Esophagus squamous epithelium (tissue), 5 donors: Measurements from ENCODE around the gene METTL14. TPM values are rescaled to one million over a fixed set of nuclear protein-coding genes. Genes with fewer than 3 reads are reported as not detected.

ENCODE experiments used
- DNase-seq: peaks from one replicate; lab custom pipeline; 2025; lab: John Stamatoyannopoulos, UW
- H3K27ac ChIP-seq, 4 donors: fragments of 200-600 bp; sonication (generic); one replicate each; pipeline ENCODE4 v1.5.1; 2016 to 2019; ENCODE audit warnings: mild to moderate bottlenecking in 1 of 4
- H3K27me3 ChIP-seq, 4 donors: fragments of 200-600 bp; sonication (generic); 1 replicate in 3 of 4; 2 replicates in 1 of 4; pipeline versions ENCODE4 v1.5.1 to v1.6.0; 2017 to 2021; ENCODE audit warnings: antibody characterized with exemption in 1 of 4
- H3K36me3 ChIP-seq, 3 donors: fragments of 200-600 bp; sonication (generic); one replicate each; pipeline ENCODE4 v1.5.1; 2016 to 2019
- H3K4me1 ChIP-seq, 3 donors: fragments of 200-600 bp; sonication (generic); one replicate each; pipeline ENCODE4 v1.5.1; 2017 to 2019
- H3K4me3 ChIP-seq, 4 donors: fragments of 200-600 bp; sonication (generic); 1 replicate in 3 of 4; 2 replicates in 1 of 4; pipeline ENCODE4 v1.5.1; 2016 to 2019; ENCODE audit warnings: mild to moderate bottlenecking in 2 of 4, moderate library complexity in 1 of 4
- H3K9me3 ChIP-seq, 3 donors: fragments of 200-600 bp; sonication (generic); one replicate each; pipeline ENCODE4 v1.5.1; 2016 to 2019
- CTCF ChIP-seq, 6 experiments: fragments of 450-650 bp in 4 of 6; fragments of 200-600 bp in 2 of 6; sonication (generic) in 2 of 6; IDR thresholded peaks; one replicate each; pipeline ENCODE4 v1.5.1; 2016 to 2019; ENCODE audit warnings: antibody characterized with exemption in 6 of 6, mild to moderate bottlenecking in 4 of 6, moderate library complexity in 4 of 6
- POLR2A ChIP-seq, 4 donors: fragments of 450-650 bp; IDR thresholded peaks; one replicate each; pipeline ENCODE4 v1.6.1; 2017; ENCODE audit warnings: antibody characterized with exemption in 4 of 4, mild to moderate bottlenecking in 4 of 4, moderate library complexity in 3 of 4
- WGBS, 2 donors: methylation state at CpG; one replicate each; pipeline ENCODE4 v1.1.5; 2018; 5-methylcytosine and 5-hydroxymethylcytosine counted together
- intact Hi-C: fragments of 100-400 bp; cut with DNase I; formaldehyde crosslinking; loops from one replicate; pipeline ENCODE4 v1.15.0; 2022
- small RNA-seq, 4 donors: library from RNA; depleted of rRNA; stranded (forward); fragments of <200 nt; gene quantifications; one replicate each; pipeline ENCODE3, GENCODE V24; 2016
- total RNA-seq, 4 donors: library from RNA; depleted of rRNA; stranded (reverse); fragments of >200 nt; gene quantifications; one replicate each; pipeline ENCODE4 v1.1.0, GENCODE V29; 2016
- donor health status: DM: yes; HTN: yes; CAD: no.

The METTL14 gene
- total RNA-seq, 4 donors from 2014 or later: 30.9 to 42.0 (median 32.0) TPM

- no peaks in the 10 kb centered on the region for H3K9me3 ChIP-seq
- no peak for DNase-seq
- 51 to 58% methylated on average over 2 of the region's 2 CpGs for WGBS, 2 donors
- TF ChIP-seq POLR2A (IDR thresholded peaks at IDR 0.05) (no peak), CTCF (IDR thresholded peaks at IDR 0.05) (no peak)
- H3K27ac ChIP-seq: peak overlapping the region; percentile 6 to 84 (median 66)
- H3K4me1 ChIP-seq: peaks cover 0 to 98% (median 30%) of the 10 kb centered on the region in 3 donors
- intact Hi-C loops: no loop called here
- peaks cover 2 to 18% (median 4%) of the 10 kb centered on the region in 3 donors for H3K36me3 ChIP-seq
- H3K27me3 ChIP-seq: no peaks in the 10 kb centered on the region
- H3K4me3 ChIP-seq: no peak overlapping the region
Measured at GRCh38 chr4:118761397-118762016, 76.3 kb downstream of the METTL14 start.

- H3K4me1 ChIP-seq: peaks cover 0 to 95% (median 30%) of the 10 kb centered on the region in 3 donors
- WGBS, 2 donors: 48 to 63% methylated on average over 5 of the region's 5 CpGs
Measured at GRCh38 chr4:118762155-118762554, 77.0 kb downstream of the METTL14 start.

GRCh38 chr4:118762730-118763477 is 77.7 kb downstream of the METTL14 start:
- TF ChIP-seq POLR2A (IDR thresholded peaks at IDR 0.05): no peak
- TF ChIP-seq CTCF (IDR thresholded peaks at IDR 0.05): no peak
- no peak for DNase-seq
- no peak overlapping the region for H3K4me3 ChIP-seq
- intact Hi-C loops: no loop called here
- H3K27me3 ChIP-seq: no peaks in the 10 kb centered on the region
- 50 to 54% methylated on average over 3 of the region's 3 CpGs for WGBS, 2 donors
- H3K9me3 ChIP-seq: no peaks in the 10 kb centered on the region
- peaks cover 0 to 87% (median 30%) of the 10 kb centered on the region in 3 donors for H3K4me1 ChIP-seq
- H3K27ac ChIP-seq: peak overlapping the region in 3 of 4 donors; percentile 76 to 84 (median 80)
- peaks cover 7 to 32% (median 8%) of the 10 kb centered on the region in 3 donors for H3K36me3 ChIP-seq

More at GRCh38 chr4:118762155-118762554, 77.0 kb downstream of the METTL14 start:
- H3K4me3 ChIP-seq: no peak overlapping the region
- H3K9me3 ChIP-seq: no peaks in the 10 kb centered on the region
- H3K27me3 ChIP-seq: no peaks in the 10 kb centered on the region
- H3K27ac ChIP-seq: peak overlapping the region in 3 of 4 donors; percentile 76 to 84 (median 82)
- intact Hi-C loops: no loop called here
- peaks cover 7 to 24% (median 8%) of the 10 kb centered on the region in 3 donors for H3K36me3 ChIP-seq
- TF ChIP-seq CTCF (IDR thresholded peaks at IDR 0.05) (no peak), POLR2A (IDR thresholded peaks at IDR 0.05) (no peak)
- no peak for DNase-seq

Small RNAs within 50 kb of the gene (small RNA-seq; reads per million reads assigned to genes)
- gene SEPT14P4: 0 reads per million in 4 donors

Other genes starting within 250 kb of the METTL14 start
- gene SEC24D, start 150.7 kb downstream of the METTL14 start, total RNA-seq: 10 to 100 TPM; 18.5 to 33.6 (median 21.6) TPM
- gene SYNPO2, start 203.5 kb downstream of the METTL14 start, total RNA-seq: 100 to 1,000 TPM in 2 of 4 donors, 10 to 100 TPM in 2; 19.0 to 418 (median 84.2) TPM